HAP-1 (cell line): ENCODE data around the gene BTBD16.

ENCODE experiments used
- DNase-seq, 2 experiments: peaks; one replicate each; pipeline ENCODE4 v3.0.0-alpha.2; 2016 to 2020; ENCODE audit warnings: low spot score in 2 of 2
- H3K27me3 ChIP-seq: fragments of 250-450 bp; sonication (Bioruptor Pico); 2 replicates; pipeline ENCODE4 v1.5.1; 2020; ENCODE audit warnings: low read depth, mild to moderate bottlenecking, moderate library complexity
- H3K36me3 ChIP-seq: fragments of 250-450 bp; sonication (Bioruptor Pico); replicated peaks from 2 replicates; pipeline ENCODE4 v1.5.1; 2020; ENCODE audit warnings: mild to moderate bottlenecking
- H3K4me1 ChIP-seq: fragments of 250-450 bp; sonication (Bioruptor Pico); 2 replicates; pipeline ENCODE4 v1.5.1; 2020; ENCODE audit warnings: mild to moderate bottlenecking
- H3K4me3 ChIP-seq: fragments of 250-450 bp; sonication (Bioruptor Pico); 2 replicates; pipeline ENCODE4 v1.5.1; 2020; ENCODE audit warnings: mild to moderate bottlenecking, moderate library complexity
- H3K9me3 ChIP-seq: fragments of 250-450 bp; sonication (Bioruptor Pico); 2 replicates; pipeline ENCODE4 v1.5.1; 2020; ENCODE audit warnings: mild to moderate bottlenecking, moderate library complexity
- in situ Hi-C: fragments of 300-500 bp; cut with MboI; formaldehyde crosslinking; loops from 3 replicates; pipeline ENCODE4 v1.14.3; 2020; ENCODE audit warnings: low sequenced_read_pairs, inconsistent platforms, mixed read lengths

BTBD16 gene

GRCh38 chr10:122368502-122369254, 97.6 kb downstream of the BTBD16 start:
- no peaks in the 10 kb centered on the region; the same call in 1 of the 2 replicates for H3K4me1 ChIP-seq
- peaks cover 4% of the 10 kb centered on the region; the same call in 1 of the 2 replicates for H3K27me3 ChIP-seq
- H3K36me3 ChIP-seq = no peaks in the 10 kb centered on the region
- no peak for DNase-seq
- in situ Hi-C loops = no loop called here
- H3K9me3 ChIP-seq = no peaks in the 10 kb centered on the region
- no peak overlapping the region for H3K4me3 ChIP-seq

GRCh38 chr10:122373108-122373507, 102.0 kb downstream of the BTBD16 start:
- Histone ChIP-seq H3K9me3 (no peaks in the 10 kb centered on the region), H3K4me1 (peaks cover 5% of the 10 kb centered on the region), H3K27me3 (no peaks in the 10 kb centered on the region), H3K36me3 (no peaks in the 10 kb centered on the region), H3K4me3 (no peak overlapping the region)
- in situ Hi-C loops = no loop called here
- DNase-seq = no peak

- in situ Hi-C loops = no loop called here
- no peaks in the 10 kb centered on the region for H3K27me3 ChIP-seq
- no peaks in the 10 kb centered on the region; the same call in 1 of the 2 replicates for H3K36me3 ChIP-seq
- no peaks in the 10 kb centered on the region for H3K9me3 ChIP-seq
- H3K4me3 ChIP-seq = peak overlapping the region; percentile 14; the same call in 1 of the 2 replicates
- peaks cover 5% of the 10 kb centered on the region for H3K4me1 ChIP-seq
- no peak for DNase-seq
Measured at GRCh38 chr10:122373721-122374120, 102.6 kb downstream of the BTBD16 start.

- Histone ChIP-seq H3K4me3 (peak within 1 kb of the TSS; percentile 63), H3K4me1 (peaks cover 5% of the 10 kb centered on the region), H3K36me3 (no peaks in the 10 kb centered on the region; the same call in 1 of the 2 replicates), H3K27me3 (no peaks in the 10 kb centered on the region), H3K9me3 (no peaks in the 10 kb centered on the region)
- in situ Hi-C loops = no loop called here
- DNase-seq = peak; percentile 81 to 92
Measured at GRCh38 chr10:122374237-122374858, 103.3 kb downstream of the BTBD16 start, which contains the start of gene PLEKHA1. TSS of gene PLEKHA1 (plus strand) at chr10:122374708. CDS start at chr10:122393201, 18,493 bp downstream.

- peak; percentile 10 to 54 for DNase-seq
- Histone ChIP-seq H3K9me3 (no peaks in the 10 kb centered on the region), H3K4me3 (peak overlapping the region; percentile 63), H3K4me1 (peaks cover 5% of the 10 kb centered on the region), H3K27me3 (no peaks in the 10 kb centered on the region), H3K36me3 (no peaks in the 10 kb centered on the region; the same call in 1 of the 2 replicates)
- in situ Hi-C loops = no loop called here
Measured at GRCh38 chr10:122374859-122375678, 104.0 kb downstream of the BTBD16 start.

GRCh38 chr10:122375679-122376160, 104.6 kb downstream of the BTBD16 start:
- in situ Hi-C loops = no loop called here
- no peaks in the 10 kb centered on the region for H3K27me3 ChIP-seq
- peak overlapping the region; percentile 63 for H3K4me3 ChIP-seq
- H3K36me3 ChIP-seq = no peaks in the 10 kb centered on the region; the same call in 1 of the 2 replicates
- H3K9me3 ChIP-seq = no peaks in the 10 kb centered on the region
- DNase-seq = no peak
- peaks cover 5% of the 10 kb centered on the region for H3K4me1 ChIP-seq

- H3K4me3 ChIP-seq = no peak overlapping the region
Measured at GRCh38 chr10:122376364-122376961, 105.4 kb downstream of the BTBD16 start.

GRCh38 chr10:122379041-122379440, 107.9 kb downstream of the BTBD16 start:
- in situ Hi-C loops = no loop called here
- Histone ChIP-seq H3K4me1 (peaks cover 2% of the 10 kb centered on the region), H3K27me3 (no peaks in the 10 kb centered on the region), H3K9me3 (no peaks in the 10 kb centered on the region), H3K36me3 (no peaks in the 10 kb centered on the region; the same call in 1 of the 2 replicates), H3K4me3 (no peak overlapping the region)
- DNase-seq = no peak

More at GRCh38 chr10:122376364-122376961, 105.4 kb downstream of the BTBD16 start:
- Histone ChIP-seq H3K9me3 (no peaks in the 10 kb centered on the region), H3K36me3 (no peaks in the 10 kb centered on the region; the same call in 1 of the 2 replicates), H3K4me1 (peaks cover 5% of the 10 kb centered on the region), H3K27me3 (no peaks in the 10 kb centered on the region)
- in situ Hi-C loops = no loop called here
- DNase-seq = no peak

GRCh38 chr10:122379537-122379936, 108.4 kb downstream of the BTBD16 start:
- Histone ChIP-seq H3K27me3 (no peaks in the 10 kb centered on the region), H3K4me3 (no peak overlapping the region), H3K9me3 (no peaks in the 10 kb centered on the region), H3K36me3 (no peaks in the 10 kb centered on the region; the same call in 1 of the 2 replicates), H3K4me1 (no peaks in the 10 kb centered on the region)
- DNase-seq = no peak
- in situ Hi-C loops = no loop called here

- Histone ChIP-seq H3K9me3 (no peaks in the 10 kb centered on the region), H3K36me3 (no peaks in the 10 kb centered on the region; the same call in 1 of the 2 replicates), H3K4me1 (no peaks in the 10 kb centered on the region), H3K27me3 (no peaks in the 10 kb centered on the region), H3K4me3 (no peak overlapping the region)
- DNase-seq = no peak
- in situ Hi-C loops = no loop called here
Measured at GRCh38 chr10:122380703-122381102, 109.6 kb downstream of the BTBD16 start.

GRCh38 chr10:122381680-122382079, 110.6 kb downstream of the BTBD16 start:
- Histone ChIP-seq H3K36me3 (no peaks in the 10 kb centered on the region; the same call in 1 of the 2 replicates), H3K27me3 (no peaks in the 10 kb centered on the region), H3K4me1 (no peaks in the 10 kb centered on the region), H3K9me3 (no peaks in the 10 kb centered on the region), H3K4me3 (no peak overlapping the region)
- no peak for DNase-seq
- in situ Hi-C loops = no loop called here

GRCh38 chr10:122386514-122386913, 115.4 kb downstream of the BTBD16 start:
- DNase-seq = no peak
- in situ Hi-C loops = no loop called here
- no peaks in the 10 kb centered on the region for H3K4me1 ChIP-seq
- H3K4me3 ChIP-seq = no peak overlapping the region
- H3K27me3 ChIP-seq = no peaks in the 10 kb centered on the region
- no peaks in the 10 kb centered on the region for H3K9me3 ChIP-seq
- no peaks in the 10 kb centered on the region for H3K36me3 ChIP-seq

GRCh38 chr10:122387572-122387971, 116.5 kb downstream of the BTBD16 start:
- no peak overlapping the region for H3K4me3 ChIP-seq

More at GRCh38 chr10:122387572-122387971, 116.5 kb downstream of the BTBD16 start:
- no peaks in the 10 kb centered on the region for H3K9me3 ChIP-seq
- no peaks in the 10 kb centered on the region for H3K4me1 ChIP-seq
- no peak for DNase-seq
- no peaks in the 10 kb centered on the region for H3K36me3 ChIP-seq
- no peaks in the 10 kb centered on the region for H3K27me3 ChIP-seq
- in situ Hi-C loops = no loop called here
